NK-92 (cell line): ENCODE data around the gene DDAH2.

Experiments used
- DNase-seq: peaks from one replicate; lab custom pipeline; 2025; ENCODE audit not compliant: unreplicated experiment; lab: John Stamatoyannopoulos, UW

The DDAH2 gene

GRCh38 chr6:31761343-31761742, 32.2 kb upstream of the DDAH2 start:
- DNase-seq, result no peak

DNA sequence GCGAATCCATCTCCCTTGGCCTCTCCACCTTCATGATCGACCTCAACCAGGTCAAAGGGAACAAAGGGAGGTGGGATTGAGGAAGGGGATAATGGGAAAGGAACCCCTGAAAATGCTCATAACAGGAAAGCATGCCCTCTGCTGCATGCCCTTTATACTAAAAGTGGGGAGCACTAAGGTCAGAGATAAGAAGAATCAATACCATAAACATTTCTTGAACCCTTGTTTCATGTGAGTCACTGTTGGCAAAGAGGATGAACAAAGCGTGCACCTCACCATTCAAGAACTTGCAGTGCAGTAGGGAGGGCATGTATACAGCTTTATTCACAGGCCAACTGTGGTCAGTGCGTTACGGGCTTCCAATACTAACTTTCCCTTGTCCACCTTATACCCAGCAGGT, 31.7 kb upstream of the DDAH2 start:
- no peak for DNase-seq

GRCh38 chr6:31758281-31758680, 29.2 kb upstream of the DDAH2 start:
- DNase-seq, result no peak

- DNase-seq, result no peak
These were observed 23.7 kb upstream of the DDAH2 start for GRCh38 chr6:31752739-31753319.

GRCh38 chr6:31750411-31751022, 21.4 kb upstream of the DDAH2 start:
- DNase-seq, result no peak

- no peak for DNase-seq
These were observed 20.4 kb upstream of the DDAH2 start for GRCh38 chr6:31749301-31750036.

- DNase-seq, result no peak
These were observed 15.3 kb upstream of the DDAH2 start for GRCh38 chr6:31744422-31744821.

- no peak for DNase-seq
These were observed 13.8 kb upstream of the DDAH2 start for GRCh38 chr6:31742894-31743293.

- DNase-seq, result no peak
These were observed 12.7 kb upstream of the DDAH2 start for GRCh38 chr6:31741815-31742214.

GRCh38 chr6:31740397-31741223, 11.5 kb upstream of the DDAH2 start:
- no peak for DNase-seq

- peak; percentile 69 for DNase-seq
These were observed 10.7 kb upstream of the DDAH2 start, which contains the start of gene MSH5 for GRCh38 chr6:31739639-31740396. Gene MSH5 (plus strand): TSS chr6:31740005. CDS start chr6:31740467, 462 bp downstream.

- no peak for DNase-seq
These were observed 9.2 kb upstream of the DDAH2 start for GRCh38 chr6:31737991-31738979.

- no peak for DNase-seq
These were observed 8.4 kb upstream of the DDAH2 start for GRCh38 chr6:31737315-31737990.

DNA sequence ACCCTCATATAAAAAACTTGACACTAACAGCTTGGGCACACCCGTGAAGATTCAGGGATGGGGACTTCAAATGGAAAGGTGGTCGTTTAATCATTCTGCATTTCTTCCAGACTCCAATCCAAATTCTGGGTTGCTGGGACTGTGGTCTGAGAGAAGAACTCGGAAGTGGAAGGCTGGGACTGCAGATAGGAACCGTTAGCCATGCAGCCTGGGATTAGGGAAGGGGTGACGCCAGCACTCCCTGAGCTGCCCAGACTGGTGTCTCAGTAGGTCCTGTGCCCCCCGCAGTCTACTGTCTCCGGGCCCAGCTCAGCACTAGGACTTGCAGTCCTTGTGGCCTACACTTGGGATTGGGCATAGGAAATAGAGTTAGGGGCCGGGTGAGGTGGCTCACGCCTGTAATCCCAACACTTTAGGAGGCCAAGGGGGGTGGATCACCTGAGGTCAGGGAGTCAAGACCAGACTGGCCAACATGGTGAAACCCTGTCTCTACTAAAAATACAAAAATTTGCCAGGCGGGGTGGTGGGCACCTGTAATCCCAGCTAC, 7.7 kb upstream of the DDAH2 start:
- DNase-seq, result no peak

GRCh38 chr6:31736021-31736767, 7.1 kb upstream of the DDAH2 start, which contains the start of gene CLIC1:
Gene CLIC1 (minus strand): TSS chr6:31736530. CDS start chr6:31736300, 230 bp downstream.
- no peak for DNase-seq

- DNase-seq, result no peak
These were observed 5.8 kb upstream of the DDAH2 start for GRCh38 chr6:31734821-31735406.

DNA sequence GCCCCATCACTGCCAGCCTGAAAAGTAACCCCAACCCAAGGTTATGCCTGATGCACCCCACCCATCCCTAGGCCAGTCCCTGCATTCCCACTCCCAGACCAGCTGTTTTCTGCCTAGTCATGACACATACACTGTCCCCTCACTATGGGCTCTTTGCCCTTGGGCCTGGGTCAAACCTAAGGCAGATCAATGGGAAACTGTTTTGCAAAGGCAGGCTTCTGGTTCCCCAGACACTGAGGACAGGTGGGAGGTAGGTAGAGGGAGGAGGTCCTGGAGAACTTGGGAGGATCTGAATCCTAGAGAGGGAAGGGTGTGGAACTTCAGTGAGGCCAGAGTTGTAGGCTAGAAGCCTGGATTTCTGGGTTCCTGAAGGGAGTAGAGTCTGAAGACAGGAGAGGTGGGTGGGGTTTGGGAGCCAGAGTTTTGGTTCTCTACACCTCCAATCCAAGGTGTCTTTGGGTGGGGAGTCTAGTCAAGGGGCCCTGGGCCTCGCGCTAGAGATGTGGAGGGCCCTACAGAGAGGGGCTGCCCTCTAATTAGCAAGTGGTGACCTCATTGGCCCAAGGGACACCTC, 5.2 kb upstream of the DDAH2 start:
- DNase-seq, result no peak
